NCI-H2107 treated with DMSO at 0.1 percent for 48 hours (cell line): ENCODE data around the gene FGF9.
A peak's percentile ranks its signal among the peaks of the same experiment; 100 is the strongest.

Experiments
- DNase-seq: peaks from one replicate; lab custom pipeline; 2025; ENCODE audit not compliant: unreplicated experiment; lab: John Stamatoyannopoulos, UW

Gene FGF9

GRCh38 chr13:21673789-21674489 is 3.1 kb downstream of the FGF9 start:
- no peak for DNase-seq

DNA sequence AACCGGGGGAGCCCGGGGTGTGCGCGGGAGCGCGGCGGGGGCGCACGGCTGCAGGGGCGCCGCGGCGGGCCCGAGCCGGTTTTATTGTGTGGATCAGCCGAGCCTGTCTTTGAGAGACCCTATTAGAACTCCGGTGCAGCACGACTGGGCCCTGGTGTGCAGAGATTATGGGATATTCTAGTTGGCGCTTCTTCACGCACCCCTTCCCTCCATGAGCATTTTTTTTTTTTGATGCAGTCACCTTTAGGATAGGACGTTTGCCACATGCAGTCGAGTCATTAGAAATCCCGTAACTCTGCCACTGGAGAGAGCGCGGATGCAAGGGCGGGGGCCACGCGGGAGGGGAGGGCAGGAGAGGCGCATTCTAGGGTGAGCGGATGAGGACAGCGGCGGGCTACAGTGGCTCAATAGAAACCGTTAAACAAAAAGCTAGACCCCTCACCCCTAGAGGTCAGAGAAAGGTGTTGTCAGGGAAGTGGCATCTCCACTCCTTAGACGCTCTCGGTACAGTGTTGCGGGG is 3.7 kb downstream of the FGF9 start:
- no peak for DNase-seq

GRCh38 chr13:21675095-21675991 is 4.5 kb downstream of the FGF9 start:
- DNase-seq: peak; percentile 44

- DNase-seq: no peak
Measured at GRCh38 chr13:21676611-21677021, 5.7 kb downstream of the FGF9 start.

DNA sequence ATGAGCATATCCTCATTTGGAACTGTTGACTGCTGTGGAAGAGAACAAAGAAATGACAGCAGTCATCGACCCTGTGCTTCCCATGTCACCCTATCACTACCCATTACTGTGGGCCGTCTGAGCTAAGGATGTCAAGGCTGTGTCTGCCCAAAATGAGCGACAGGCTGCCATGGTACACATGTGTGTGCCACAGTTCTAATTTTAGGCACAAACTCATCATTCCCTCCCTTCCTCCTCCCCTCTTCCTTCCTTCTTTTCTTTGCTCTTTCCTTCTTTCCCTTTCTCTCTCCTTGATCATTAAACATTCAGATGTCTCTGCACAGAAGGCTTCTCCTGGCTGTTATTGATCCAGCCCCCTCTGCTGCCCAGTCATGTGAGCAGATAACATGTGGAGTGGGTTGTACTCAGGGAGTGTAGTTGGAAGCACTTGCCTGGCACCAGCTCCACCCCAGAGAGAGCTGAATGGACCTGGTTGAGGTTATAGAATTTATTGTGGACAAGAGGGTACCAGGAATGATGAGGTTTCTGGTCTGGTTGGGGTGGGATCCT is 6.3 kb downstream of the FGF9 start:
- no peak for DNase-seq

DNA sequence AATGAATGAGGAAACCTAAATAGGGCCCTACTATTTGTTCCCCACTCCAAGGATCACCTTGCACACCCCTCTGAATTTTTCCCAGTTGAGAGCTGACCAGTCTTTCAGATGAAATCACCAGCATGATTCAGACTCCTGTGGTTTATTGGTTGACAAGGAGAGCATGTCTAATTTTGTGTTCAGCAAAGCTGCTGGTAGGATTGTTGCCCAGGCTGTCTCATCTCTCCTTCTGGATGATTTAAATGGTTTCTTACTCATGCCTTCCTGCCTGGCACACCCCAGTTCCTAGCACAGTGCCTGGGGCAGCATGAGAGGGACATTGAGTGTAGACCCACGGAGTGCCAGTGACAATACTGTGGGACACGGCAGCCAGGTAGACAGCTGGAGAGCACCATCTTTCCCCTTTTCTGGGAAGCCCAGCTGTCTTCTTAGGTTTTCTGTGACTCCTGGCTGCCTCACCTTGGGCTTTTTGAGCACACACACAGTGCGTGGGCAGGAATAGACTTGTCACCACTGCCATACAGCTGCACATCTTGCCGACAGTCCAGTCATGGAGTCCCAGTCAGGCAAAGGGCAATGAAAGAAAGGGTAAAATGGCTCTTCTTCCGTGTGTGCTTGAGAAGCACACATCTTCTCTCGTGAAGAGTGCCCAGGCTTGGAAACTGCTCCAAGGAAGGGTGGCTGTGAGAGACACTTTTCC is 12.3 kb downstream of the FGF9 start:
- no peak for DNase-seq

DNA sequence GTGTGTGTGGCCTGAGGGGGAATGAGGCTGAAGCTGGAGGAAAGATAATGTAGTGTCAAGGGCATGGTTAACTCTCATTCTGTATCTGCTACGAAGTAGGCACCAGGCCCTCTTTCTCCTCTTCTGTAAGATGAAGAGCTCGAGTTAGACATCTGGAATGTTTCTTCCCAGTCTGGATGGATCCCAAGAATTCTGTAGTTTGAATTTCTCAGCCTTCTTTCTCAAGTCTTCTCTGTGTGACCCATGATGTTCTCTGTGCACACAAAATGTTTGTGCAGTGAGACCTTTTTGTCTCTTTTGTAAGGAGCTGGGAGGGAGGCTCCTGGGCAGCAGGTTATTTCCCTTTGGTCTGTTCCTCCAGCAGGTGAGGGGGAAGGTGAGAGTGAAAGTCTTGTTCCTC is 13.7 kb downstream of the FGF9 start:
- no peak for DNase-seq

DNA sequence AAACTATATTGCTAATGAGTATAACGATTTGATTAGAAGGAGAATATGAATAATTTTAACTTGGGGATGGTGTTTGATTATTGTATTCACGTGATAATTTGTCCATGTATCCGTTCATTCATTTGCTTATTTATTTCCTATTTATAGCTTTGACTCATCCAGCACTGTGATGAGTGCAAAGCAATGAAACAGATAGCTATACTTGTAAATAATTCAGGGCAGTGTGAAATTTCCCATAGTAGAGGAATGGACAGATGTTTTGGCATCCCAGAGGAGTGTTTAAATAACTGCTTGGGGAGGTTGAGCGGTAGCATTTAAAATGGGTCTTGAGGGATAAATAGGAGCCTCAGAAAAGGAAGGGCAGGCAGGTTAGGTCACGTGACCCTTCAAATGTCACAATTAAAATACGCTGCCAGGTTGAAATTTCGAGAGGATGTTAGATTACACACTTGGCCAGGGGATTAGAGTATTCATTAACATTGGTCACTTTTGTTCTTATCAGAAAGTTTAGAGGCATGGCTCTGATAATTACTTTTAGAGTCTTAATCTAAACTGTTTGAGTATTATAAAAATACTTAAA is 14.7 kb downstream of the FGF9 start:
- no peak for DNase-seq

- no peak for DNase-seq
Measured at GRCh38 chr13:21686751-21687391, 16.0 kb downstream of the FGF9 start.

DNA sequence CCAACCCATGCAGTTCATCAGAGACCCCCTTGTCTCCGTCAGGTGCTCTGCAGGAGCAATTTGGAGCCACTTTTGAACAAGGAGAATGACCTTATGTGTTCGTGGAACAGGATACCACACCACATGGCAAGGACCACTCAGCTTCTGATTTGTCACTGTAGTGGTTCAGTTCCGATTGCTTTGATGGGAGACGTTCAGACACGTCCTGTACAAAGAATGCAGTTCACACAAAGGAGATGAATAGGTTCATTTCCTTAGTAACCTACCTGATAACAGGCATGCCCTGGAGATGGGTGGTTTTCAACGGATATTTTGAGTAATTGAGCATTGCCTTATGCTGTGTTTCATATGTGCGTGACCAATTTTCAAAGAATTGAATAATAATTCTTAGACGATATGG is 17.2 kb downstream of the FGF9 start:
- DNase-seq: no peak

DNA sequence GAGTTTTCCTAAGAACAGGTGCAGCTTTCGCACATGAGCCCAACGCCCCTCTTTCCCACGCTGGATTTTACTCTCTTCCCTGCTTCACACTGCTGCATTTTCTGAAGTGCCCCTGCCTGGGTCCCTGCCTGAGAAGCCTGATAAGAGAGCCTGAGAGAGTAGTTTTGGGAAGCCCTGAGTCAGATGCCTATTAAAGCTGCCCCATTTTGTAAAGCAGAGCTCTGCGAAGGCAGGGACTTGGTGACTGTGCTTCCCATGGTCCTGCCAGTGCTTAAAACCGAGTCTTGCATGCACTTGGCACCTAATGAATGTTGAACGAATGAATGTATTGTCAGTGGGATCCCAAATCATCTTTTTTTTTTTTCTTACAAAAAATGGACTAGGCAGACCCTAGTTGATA is 18.2 kb downstream of the FGF9 start:
- DNase-seq: no peak

DNA sequence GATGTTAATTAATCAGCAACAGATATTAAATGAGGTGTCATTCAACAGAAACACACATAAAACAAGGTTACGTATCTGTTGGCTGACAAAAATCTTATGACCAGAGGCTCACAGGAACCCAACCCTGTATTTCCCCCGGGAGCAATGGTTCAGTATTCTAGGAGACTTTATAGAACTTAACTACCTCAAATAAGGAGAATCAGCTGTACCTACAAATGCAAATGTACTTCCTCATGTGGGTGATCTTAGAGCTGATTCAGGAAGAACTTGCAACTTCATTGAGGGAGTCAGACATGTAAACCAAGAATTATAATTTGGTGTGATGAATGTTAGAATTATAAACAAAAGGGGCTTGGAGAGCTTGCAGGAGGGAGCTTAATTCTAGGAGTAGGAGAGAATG is 20.1 kb downstream of the FGF9 start:
- no peak for DNase-seq

- DNase-seq: no peak
Measured at GRCh38 chr13:21691500-21691899, 20.6 kb downstream of the FGF9 start.

DNA sequence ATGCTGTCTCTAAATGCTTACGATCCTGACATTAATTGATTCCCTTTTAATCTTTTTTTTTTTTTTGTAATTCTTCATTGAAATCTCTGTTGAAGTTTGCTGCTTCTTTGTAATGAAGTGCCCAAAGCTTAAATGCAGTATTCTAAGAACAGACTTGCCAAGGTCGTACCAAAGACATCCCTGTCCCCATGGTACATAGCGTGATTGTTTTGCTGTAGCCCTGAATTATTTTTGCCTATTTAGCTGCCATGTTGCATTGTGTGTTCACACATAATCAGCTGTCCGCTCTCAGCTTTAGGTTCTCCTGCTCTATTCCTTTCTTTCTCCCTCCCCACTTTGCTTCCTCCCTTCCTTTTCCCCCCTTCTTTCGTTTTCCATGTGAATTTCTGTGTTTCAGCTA is 21.1 kb downstream of the FGF9 start:
- no peak for DNase-seq

GRCh38 chr13:21694831-21695230 is 24.0 kb downstream of the FGF9 start:
- DNase-seq: no peak

GRCh38 chr13:21695546-21695945 is 24.7 kb downstream of the FGF9 start:
- no peak for DNase-seq

DNA sequence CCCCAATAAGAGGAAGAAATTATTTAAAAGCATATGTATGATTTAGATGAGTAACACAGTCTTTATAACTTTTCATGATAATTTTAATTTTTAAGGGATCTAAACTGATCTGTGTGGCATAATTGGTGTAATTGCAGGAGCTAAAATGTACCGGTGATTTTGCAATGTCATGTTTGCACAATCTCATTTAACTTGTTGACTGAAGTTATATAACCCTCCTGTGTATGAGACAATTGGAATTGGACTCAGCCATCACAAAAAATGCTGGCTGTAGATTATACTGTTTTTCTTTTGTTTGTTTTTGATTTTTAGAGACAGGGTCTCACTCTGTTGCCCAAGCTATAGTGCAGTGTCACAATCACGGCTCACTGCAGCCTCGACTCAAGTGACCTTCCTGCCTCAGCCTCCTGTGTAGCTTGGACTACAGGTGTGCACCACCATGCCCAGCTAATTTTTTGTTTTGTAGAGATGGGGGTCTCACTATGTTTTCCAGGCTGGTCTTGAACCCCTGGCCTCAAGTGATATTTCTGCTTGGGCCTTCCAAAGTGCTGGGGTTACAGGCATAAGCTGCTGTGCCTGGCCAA is 26.1 kb downstream of the FGF9 start:
- no peak for DNase-seq

- DNase-seq: no peak
Measured at GRCh38 chr13:21698817-21699679, 28.2 kb downstream of the FGF9 start.

GRCh38 chr13:21701460-21701859 is 30.6 kb downstream of the FGF9 start:
- no peak for DNase-seq
